HFF-Myc (cell line): ENCODE data around the gene SLC10A6.

Experiments used
- DNase-seq: peaks from one replicate; pipeline ENCODE4 v3.0.0-alpha.2; 2011; ENCODE audit warnings: low read depth; ENCODE audit errors: extremely low read depth
- H3K4me3 ChIP-seq: replicated peaks from 2 replicates; pipeline ENCODE4 v1.5.1; 2011; ENCODE audit warnings: low read depth, mild to moderate bottlenecking, control low read depth, low read length
- TF ChIP-seq, protein P1 (sequence below): IDR thresholded peaks from 2 replicates; pipeline ENCODE4 v1.5.1; 2012; ENCODE audit warnings: mild to moderate bottlenecking, low read depth, low read length, control low read depth; ENCODE audit errors: missing control alignments

Gene SLC10A6

GRCh38 chr4:86872135-86872534 lies 23.0 kb upstream of the SLC10A6 start:
- DNase-seq = no peak
- TF ChIP-seq, protein P1, sequence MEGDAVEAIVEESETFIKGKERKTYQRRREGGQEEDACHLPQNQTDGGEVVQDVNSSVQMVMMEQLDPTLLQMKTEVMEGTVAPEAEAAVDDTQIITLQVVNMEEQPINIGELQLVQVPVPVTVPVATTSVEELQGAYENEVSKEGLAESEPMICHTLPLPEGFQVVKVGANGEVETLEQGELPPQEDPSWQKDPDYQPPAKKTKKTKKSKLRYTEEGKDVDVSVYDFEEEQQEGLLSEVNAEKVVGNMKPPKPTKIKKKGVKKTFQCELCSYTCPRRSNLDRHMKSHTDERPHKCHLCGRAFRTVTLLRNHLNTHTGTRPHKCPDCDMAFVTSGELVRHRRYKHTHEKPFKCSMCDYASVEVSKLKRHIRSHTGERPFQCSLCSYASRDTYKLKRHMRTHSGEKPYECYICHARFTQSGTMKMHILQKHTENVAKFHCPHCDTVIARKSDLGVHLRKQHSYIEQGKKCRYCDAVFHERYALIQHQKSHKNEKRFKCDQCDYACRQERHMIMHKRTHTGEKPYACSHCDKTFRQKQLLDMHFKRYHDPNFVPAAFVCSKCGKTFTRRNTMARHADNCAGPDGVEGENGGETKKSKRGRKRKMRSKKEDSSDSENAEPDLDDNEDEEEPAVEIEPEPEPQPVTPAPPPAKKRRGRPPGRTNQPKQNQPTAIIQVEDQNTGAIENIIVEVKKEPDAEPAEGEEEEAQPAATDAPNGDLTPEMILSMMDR = no peak
- H3K4me3 ChIP-seq = no peak overlapping the region

GRCh38 chr4:86870442-86871069 lies 21.4 kb upstream of the SLC10A6 start:
- DNase-seq = no peak
- no peak overlapping the region for H3K4me3 ChIP-seq
- TF ChIP-seq, protein P1 = no peak

- TF ChIP-seq, protein P1 = no peak
- no peak overlapping the region for H3K4me3 ChIP-seq
- DNase-seq = no peak
These were observed 8.3 kb upstream of the SLC10A6 start for GRCh38 chr4:86857341-86858052.

GRCh38 chr4:86856896-86857295 lies 7.7 kb upstream of the SLC10A6 start:
- DNase-seq = no peak
- TF ChIP-seq, protein P1 = no peak
- no peak overlapping the region for H3K4me3 ChIP-seq

- H3K4me3 ChIP-seq = no peak overlapping the region
- peak; percentile 62 for DNase-seq
- TF ChIP-seq, protein P1 = no peak
These were observed 6.4 kb upstream of the SLC10A6 start for GRCh38 chr4:86855572-86855971.

GRCh38 chr4:86853209-86853608 lies 4.0 kb upstream of the SLC10A6 start:
- no peak overlapping the region for H3K4me3 ChIP-seq
- TF ChIP-seq, protein P1 = no peak
- DNase-seq = no peak
